Mammary epithelial cell (primary cell): ENCODE data around the gene SPECC1.

ENCODE experiments used
- EZH2 ChIP-seq: IDR thresholded peaks from 2 replicates; pipeline ENCODE4 v1.6.1; 2012; ENCODE audit warnings: low read length, inconsistent platforms, borderline replicate concordance
- TF ChIP-seq, protein P1 (sequence below), 2 donors: IDR thresholded peaks in 1 of 2; conservative IDR thresholded peaks in 1 of 2; 2 replicates each; pipeline ENCODE4 v1.5.1; 2011 to 2012; ENCODE audit warnings: inconsistent platforms in 2 of 2, low read length in 2 of 2, mild to moderate bottlenecking in 2 of 2, control low read depth in 1 of 2, low read depth in 1 of 2; ENCODE audit not compliant: insufficient read depth in 1 of 2; ENCODE audit errors: extremely low read depth in 1 of 2

DNA sequence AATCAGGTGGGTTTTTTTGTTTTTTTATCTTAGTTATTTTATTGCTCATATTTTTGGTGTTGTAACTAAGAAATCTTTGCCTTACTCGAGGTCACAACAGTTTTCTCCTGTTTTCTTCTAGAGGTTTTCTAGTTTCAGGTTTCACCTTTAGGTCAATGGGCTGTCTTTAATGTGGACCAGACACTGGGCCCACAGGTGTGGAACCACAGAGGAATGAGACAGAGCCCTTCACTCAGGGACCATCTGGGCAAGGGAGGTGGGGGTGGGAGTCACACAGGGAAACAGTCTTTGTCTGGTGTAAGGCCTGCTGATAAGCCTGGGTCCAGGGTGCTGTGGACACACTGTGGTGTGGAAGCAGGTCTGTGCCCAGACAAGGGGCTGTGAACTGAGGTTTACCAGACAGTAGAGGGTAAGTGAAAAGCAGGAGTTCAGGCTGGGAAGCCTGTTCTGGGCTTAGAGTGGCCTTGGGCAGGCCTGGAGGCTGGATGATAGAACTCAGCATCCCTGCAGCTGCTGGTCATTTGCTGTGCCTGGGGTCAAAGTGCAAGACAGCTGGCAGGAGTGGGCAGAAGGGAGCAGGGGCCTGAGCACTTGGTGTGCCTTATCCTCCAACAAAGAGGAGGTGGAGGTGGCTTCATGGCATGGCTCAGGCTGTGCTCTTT lies 75.6 kb downstream of the SPECC1 start:
- TF ChIP-seq, protein P1, sequence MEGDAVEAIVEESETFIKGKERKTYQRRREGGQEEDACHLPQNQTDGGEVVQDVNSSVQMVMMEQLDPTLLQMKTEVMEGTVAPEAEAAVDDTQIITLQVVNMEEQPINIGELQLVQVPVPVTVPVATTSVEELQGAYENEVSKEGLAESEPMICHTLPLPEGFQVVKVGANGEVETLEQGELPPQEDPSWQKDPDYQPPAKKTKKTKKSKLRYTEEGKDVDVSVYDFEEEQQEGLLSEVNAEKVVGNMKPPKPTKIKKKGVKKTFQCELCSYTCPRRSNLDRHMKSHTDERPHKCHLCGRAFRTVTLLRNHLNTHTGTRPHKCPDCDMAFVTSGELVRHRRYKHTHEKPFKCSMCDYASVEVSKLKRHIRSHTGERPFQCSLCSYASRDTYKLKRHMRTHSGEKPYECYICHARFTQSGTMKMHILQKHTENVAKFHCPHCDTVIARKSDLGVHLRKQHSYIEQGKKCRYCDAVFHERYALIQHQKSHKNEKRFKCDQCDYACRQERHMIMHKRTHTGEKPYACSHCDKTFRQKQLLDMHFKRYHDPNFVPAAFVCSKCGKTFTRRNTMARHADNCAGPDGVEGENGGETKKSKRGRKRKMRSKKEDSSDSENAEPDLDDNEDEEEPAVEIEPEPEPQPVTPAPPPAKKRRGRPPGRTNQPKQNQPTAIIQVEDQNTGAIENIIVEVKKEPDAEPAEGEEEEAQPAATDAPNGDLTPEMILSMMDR (conservative IDR thresholded peaks at IDR 0.05 in 1 of 2, IDR thresholded peaks at IDR 0.05 in 1 of 2; ENCODE audit: extremely low read depth in 1 of 2, insufficient read depth in 1 of 2, low read depth in 1 of 2, low read length in 2 of 2), result no peak
- no peak for TF ChIP-seq EZH2
